Measurements from ENCODE around the gene KIF15. TPM values are rescaled to one million over a fixed set of nuclear protein-coding genes. Genes with fewer than 3 reads are reported as not detected.
A peak's percentile ranks its signal among the peaks of the same experiment; 100 is the strongest.

The KIF15 gene
- total RNA-seq, 1 donor from 2014 or later = 2.2 TPM

DNA sequence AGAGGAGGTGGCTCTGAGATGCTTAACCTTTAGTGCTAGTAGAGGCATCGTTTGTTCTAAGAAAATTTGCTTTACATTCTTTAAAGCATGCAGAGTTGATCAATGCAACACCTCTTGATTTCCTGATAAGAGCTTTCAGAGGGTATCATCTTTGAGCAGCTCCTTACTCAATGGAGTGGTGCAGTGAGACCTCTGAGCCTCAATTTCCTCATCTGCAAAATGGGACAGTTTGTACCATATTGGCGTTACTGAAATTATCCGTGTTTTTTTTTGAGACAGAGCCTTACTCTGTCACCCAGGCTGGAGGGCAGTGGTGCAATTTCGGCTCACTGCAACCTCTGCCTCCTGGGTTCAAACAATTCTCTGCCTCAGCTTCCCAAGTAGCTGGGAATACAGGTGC lies 98.5 kb downstream of the KIF15 start:
- H3K4me1 ChIP-seq = peaks cover 21% of the 10 kb centered on the region
- no peak overlapping the region for H3K27ac ChIP-seq
- no peaks in the 10 kb centered on the region for H3K9me3 ChIP-seq
- no peaks in the 10 kb centered on the region for H3K36me3 ChIP-seq
- H3K27me3 ChIP-seq = no peaks in the 10 kb centered on the region
- TF ChIP-seq POLR2A (IDR thresholded peaks at IDR 0.05) = no peak
- DNase-seq (ENCODE audit: extremely low spot score in 2 of 2) = no peak
- H3K4me3 ChIP-seq = no peak overlapping the region
- intact Hi-C loops (cut with DNase I) = loop anchor here (10.0 kb wide), 1 partner anchor 1085 kb away; no protein-coding TSS in a partner anchor

DNA sequence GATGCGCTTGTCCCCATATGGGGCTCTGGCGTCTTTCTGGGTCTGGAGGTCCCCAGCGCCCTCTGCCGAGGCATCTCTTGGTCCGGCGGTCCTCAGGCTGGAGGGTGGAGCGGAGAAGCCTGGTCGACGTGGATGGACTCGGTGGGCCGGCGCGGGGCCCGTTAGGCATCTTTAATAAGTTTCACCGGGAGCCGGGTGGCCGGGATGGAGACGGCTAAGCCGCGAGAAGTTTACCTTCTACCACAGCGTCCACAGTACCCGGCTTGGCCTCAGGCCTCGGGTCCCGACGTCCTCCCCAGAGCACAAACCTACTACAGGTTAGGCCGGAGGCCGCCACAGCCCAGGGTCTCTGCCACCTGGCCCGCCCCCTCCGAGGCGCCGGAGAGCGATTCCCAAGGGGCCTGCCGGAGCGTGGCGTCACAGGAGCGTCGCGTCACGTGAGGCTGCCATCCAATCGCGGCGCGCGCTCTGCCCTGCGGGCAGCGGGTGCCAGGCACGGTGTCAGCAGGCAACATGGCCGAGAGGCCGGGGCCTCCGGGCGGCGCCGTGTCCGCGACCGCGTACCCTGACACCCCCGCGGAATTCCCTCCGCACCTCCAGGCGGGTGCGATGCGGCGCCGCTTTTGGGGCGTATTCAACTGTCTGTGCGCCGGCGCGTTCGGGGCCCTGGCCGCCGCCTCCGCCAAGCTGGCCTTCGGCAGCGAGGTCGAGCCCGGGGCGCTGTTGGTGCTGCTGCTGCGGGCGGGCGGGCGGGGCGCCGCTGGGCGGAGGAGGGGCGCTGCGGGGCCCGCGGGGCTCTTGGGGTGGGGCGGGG lies 100.0 kb downstream of the KIF15 start, which contains the start of gene TMEM42:
TMEM42 (plus strand) TSS at position 501 of the 814 bp plus-strand sequence; CDS start at position 514, 13 bp downstream.
- DNase-seq (ENCODE audit: extremely low spot score in 2 of 2) = no peak
- H3K27me3 ChIP-seq = no peaks in the 10 kb centered on the region
- H3K4me1 ChIP-seq = peaks cover 21% of the 10 kb centered on the region
- peak within 1 kb of the TSS; percentile 74 to 96 for H3K4me3 ChIP-seq
- peak in 1 of 2 donors; percentile 76 for TF ChIP-seq POLR2A (IDR thresholded peaks at IDR 0.05)
- peak; percentile 54 to 85 for TF ChIP-seq POLR2AphosphoS5 (IDR thresholded peaks at IDR 0.05; ENCODE audit: insufficient read depth in 1 of 2, low read depth in 1 of 2)
- TF ChIP-seq CTCF (IDR thresholded peaks at IDR 0.05) = no peak
- H3K9me3 ChIP-seq = no peaks in the 10 kb centered on the region
- peak within 1 kb of the TSS; percentile 97 for H3K27ac ChIP-seq
- H3K36me3 ChIP-seq = no peaks in the 10 kb centered on the region
- intact Hi-C loops (cut with DNase I) = loop anchor here (10.0 kb wide), 1 partner anchor 1087 kb away; no protein-coding TSS in a partner anchor

DNA sequence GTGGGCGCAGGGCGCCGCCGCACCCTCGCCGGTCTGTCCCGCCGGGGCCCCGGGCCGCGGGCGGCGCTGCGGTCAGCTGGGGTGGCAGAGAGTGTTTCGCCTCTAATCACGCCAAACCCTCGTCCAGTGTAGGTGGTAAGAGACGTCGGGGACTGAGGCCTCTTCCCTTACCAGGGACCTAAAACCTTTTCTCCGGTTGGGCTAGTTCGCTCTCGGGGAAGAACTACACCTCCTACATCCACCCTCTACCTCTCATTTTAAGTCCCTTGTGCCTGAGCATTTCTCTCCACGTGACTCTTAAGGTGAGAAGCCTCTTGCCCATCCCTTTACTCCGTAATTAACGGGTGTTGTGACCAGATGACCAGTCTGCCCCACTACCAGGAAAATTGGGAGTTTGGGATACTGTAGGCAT lies 100.6 kb downstream of the KIF15 start:
- intact Hi-C loops (cut with DNase I) = loop anchor here (10.0 kb wide), 1 partner anchor 1087 kb away; no protein-coding TSS in a partner anchor
- peak overlapping the region; percentile 74 to 96 for H3K4me3 ChIP-seq
- peaks cover 21% of the 10 kb centered on the region for H3K4me1 ChIP-seq
- peak overlapping the region; percentile 97 for H3K27ac ChIP-seq
- H3K9me3 ChIP-seq = no peaks in the 10 kb centered on the region
- H3K36me3 ChIP-seq = no peaks in the 10 kb centered on the region
- no peak for TF ChIP-seq CTCF (IDR thresholded peaks at IDR 0.05)
- no peak for TF ChIP-seq POLR2A (IDR thresholded peaks at IDR 0.05)
- no peak for TF ChIP-seq POLR2AphosphoS5 (IDR thresholded peaks at IDR 0.05; ENCODE audit: insufficient read depth in 1 of 2, low read depth in 1 of 2)
- DNase-seq (ENCODE audit: extremely low spot score in 2 of 2) = no peak
- no peaks in the 10 kb centered on the region for H3K27me3 ChIP-seq

DNA sequence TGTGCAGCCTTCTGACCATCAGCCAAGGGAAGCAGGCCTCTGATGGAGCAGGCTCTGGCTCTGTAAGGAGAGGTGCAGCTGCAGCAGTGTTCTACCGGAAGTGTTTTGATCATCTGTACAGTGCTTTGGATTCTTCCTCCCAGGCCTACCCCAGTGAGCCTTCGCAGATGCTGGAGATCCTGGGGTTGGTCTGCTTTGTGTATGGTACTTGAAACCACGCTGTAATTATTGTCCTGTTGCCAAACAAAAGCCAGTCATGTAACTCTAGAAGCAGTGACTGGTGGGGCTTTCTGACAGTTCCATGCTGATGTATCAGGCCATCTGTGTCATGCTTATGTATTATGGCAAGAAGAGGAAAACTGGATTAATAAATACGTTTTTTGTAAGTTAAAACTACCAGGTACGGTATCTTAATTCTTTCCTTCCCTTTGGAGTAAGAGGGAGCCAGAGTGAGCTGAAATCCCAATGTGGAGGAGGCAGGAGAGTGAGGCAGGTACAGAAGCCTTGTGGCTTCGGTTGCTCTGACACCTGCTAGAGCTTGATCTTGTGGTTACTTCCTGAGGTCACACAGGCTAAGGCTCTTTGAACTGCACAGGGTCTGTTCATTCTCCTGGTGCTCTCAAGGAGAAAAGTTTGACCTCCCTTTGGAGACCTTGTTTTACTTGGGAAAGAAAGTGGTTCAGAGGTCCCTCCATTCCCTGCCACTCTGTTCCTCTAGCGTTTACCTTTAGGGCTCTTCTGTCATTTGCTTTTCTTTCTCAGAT lies 103.9 kb downstream of the KIF15 start:
- no peaks in the 10 kb centered on the region for H3K9me3 ChIP-seq
- H3K4me1 ChIP-seq = peaks cover 21% of the 10 kb centered on the region
- TF ChIP-seq CTCF (IDR thresholded peaks at IDR 0.05) (no peak), POLR2AphosphoS5 (IDR thresholded peaks at IDR 0.05; ENCODE audit: insufficient read depth in 1 of 2, low read depth in 1 of 2) (no peak)
- no peak overlapping the region for H3K4me3 ChIP-seq
- H3K36me3 ChIP-seq = no peaks in the 10 kb centered on the region
- intact Hi-C loops (cut with DNase I) = loop anchor here (10.0 kb wide), 1 partner anchor 1091 kb away; no protein-coding TSS in a partner anchor
- no peaks in the 10 kb centered on the region for H3K27me3 ChIP-seq
- DNase-seq (ENCODE audit: extremely low spot score in 2 of 2) = no peak
- H3K27ac ChIP-seq = no peak overlapping the region

DNA sequence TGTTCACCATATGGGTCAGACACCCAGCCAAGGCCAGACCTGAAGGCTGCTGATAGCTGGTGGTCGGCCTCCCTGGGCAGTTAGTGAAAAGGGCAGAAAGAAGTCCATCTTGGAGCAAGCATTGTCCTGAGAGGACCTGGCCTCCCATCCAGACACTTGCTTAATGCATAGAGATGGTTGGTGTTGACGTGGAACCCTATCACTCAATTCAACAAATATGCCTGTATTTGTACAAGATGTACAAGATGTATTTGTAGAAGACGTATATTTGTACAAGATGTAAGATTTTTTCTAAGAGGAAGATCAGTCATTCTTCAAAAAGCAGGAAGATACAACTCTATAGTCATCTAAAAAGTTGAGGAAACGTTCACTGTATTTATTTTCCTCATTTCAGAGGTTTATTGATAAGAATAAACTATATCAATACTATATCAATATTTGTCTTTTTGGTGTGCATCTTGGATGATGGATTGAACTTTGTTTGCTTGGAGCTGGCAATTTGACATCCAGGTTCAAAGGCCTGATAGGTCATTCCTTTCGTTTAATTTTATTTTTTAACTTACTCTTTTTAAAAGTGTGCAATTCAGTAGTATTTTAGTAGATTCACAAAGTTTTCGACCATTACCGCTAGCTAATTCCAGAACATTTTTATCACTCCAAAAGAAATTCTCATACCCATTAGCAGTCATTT lies 106.0 kb downstream of the KIF15 start:
- no peak overlapping the region for H3K4me3 ChIP-seq
- intact Hi-C loops (cut with DNase I) = loop anchor here (10.0 kb wide), 1 partner anchor 1093 kb away; no protein-coding TSS in a partner anchor
- H3K9me3 ChIP-seq = no peaks in the 10 kb centered on the region
- no peak for DNase-seq (ENCODE audit: extremely low spot score in 2 of 2)
- H3K27me3 ChIP-seq = no peaks in the 10 kb centered on the region
- H3K27ac ChIP-seq = no peak overlapping the region
- TF ChIP-seq POLR2AphosphoS5 (IDR thresholded peaks at IDR 0.05; ENCODE audit: insufficient read depth in 1 of 2, low read depth in 1 of 2) (no peak), POLR2A (IDR thresholded peaks at IDR 0.05) (no peak), CTCF (IDR thresholded peaks at IDR 0.05) (no peak)
- H3K4me1 ChIP-seq = peaks cover 9% of the 10 kb centered on the region
- H3K36me3 ChIP-seq = no peaks in the 10 kb centered on the region

Data from vagina (tissue), 2 donors.